Panc1 (cell line): ENCODE measurements around the gene HLA-DQA2.

ENCODE experiments used
- CTCF ChIP-seq: fragments of 450-650 bp; IDR thresholded peaks from 2 replicates; pipeline ENCODE4 v1.5.1; 2017; ENCODE audit warnings: mild to moderate bottlenecking
- POLR2AphosphoS5 ChIP-seq: IDR thresholded peaks from 2 replicates; pipeline ENCODE4 v1.6.1; 2012; ENCODE audit warnings: mild to moderate bottlenecking, low read depth, low read length, moderate library complexity
- REST ChIP-seq, 2 experiments: IDR thresholded peaks; 2 replicates each; pipeline ENCODE4 v1.6.1; 2011 to 2012; ENCODE audit warnings: low read depth in 2 of 2, control low read depth in 1 of 2, low read length in 1 of 2, mild to moderate bottlenecking in 1 of 2, moderate library complexity in 1 of 2; ENCODE audit not compliant: insufficient read depth in 1 of 2

GRCh38 chr6:32761548-32761947 is 20.4 kb downstream of the HLA-DQA2 start:
- no peak for TF ChIP-seq CTCF
- TF ChIP-seq POLR2AphosphoS5: no peak
- no peak for TF ChIP-seq REST (IDR thresholded peaks at IDR 0.05; ENCODE audit: insufficient read depth in 1 of 2, low read depth in 2 of 2, low read length in 1 of 2)
